GM12892 (cell line): ENCODE data around the gene DMTF1.

ENCODE experiments used
- POLR2A ChIP-seq: IDR thresholded peaks from 2 replicates; pipeline ENCODE4 v1.6.1; 2011; ENCODE audit warnings: low read depth, low read length, control low read depth
- TAF1 ChIP-seq: IDR thresholded peaks from 2 replicates; pipeline ENCODE4 v1.6.1; 2011; ENCODE audit warnings: low read depth, mild to moderate bottlenecking, control low read depth, low read length, borderline replicate concordance

DNA sequence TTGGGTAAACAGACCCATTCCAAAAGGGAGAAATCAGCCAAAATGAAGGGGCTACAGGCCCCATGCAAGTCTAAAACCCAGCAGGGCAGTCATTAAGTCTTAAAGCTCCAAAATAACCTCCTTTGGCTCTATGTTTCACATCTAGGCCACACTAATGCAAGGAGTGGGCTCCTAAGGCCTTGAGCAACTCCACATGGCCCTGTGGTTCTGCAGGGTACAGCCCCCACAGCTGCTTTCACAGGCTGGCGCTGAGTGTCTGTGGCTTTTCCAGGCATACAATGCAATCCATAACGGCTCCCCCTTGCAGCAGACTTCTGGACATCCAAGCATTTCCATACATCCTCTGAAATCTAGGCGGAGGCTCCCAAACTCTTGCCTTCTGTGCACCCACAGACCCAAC, 58.3 kb downstream of the DMTF1 start:
- TF ChIP-seq TAF1 (no peak), POLR2A (no peak)
